Lung (tissue), 12 donors: ENCODE data around the gene NXPH3. TPM values are rescaled to one million over a fixed set of nuclear protein-coding genes. Genes with fewer than 3 reads are reported as not detected.

Experiments
- ATAC-seq: fragments of 200-7000 bp; cut with Tn5 transposase; one replicate; pipeline ENCODE4 v1.9.1; 2020; ENCODE audit warnings: moderate number of reproducible peaks; ENCODE audit not compliant: insufficient read depth, low FRiP score
- DNase-seq, 3 donors: peaks; one replicate each; pipeline ENCODE4 v3.0.0-alpha.2; 2013 to 2017
- H3K27ac ChIP-seq, 2 donors: one replicate each; pipeline ENCODE4 v1.5.1; 2013; ENCODE audit warnings: mild to moderate bottlenecking in 2 of 2, moderate library complexity in 2 of 2, control low read depth in 1 of 2, inconsistent platforms in 1 of 2, low read depth in 1 of 2, low read length in 1 of 2
- H3K27me3 ChIP-seq, 3 donors: one replicate each; pipeline ENCODE4 v1.5.1; 2013; ENCODE audit warnings: low read length in 2 of 3; ENCODE audit not compliant: control insufficient read depth in 3 of 3, insufficient read depth in 3 of 3
- H3K36me3 ChIP-seq, 4 donors: one replicate each; pipeline ENCODE4 v1.5.1; 2013; ENCODE audit warnings: low read length in 4 of 4, mild to moderate bottlenecking in 1 of 4, moderate library complexity in 1 of 4; ENCODE audit not compliant: control insufficient read depth in 4 of 4, insufficient read depth in 4 of 4
- H3K4me1 ChIP-seq, 5 donors: one replicate each; pipeline ENCODE4 v1.5.1; 2013; ENCODE audit warnings: low read length in 5 of 5, mild to moderate bottlenecking in 2 of 5, moderate library complexity in 1 of 5; ENCODE audit not compliant: control insufficient read depth in 5 of 5, insufficient read depth in 5 of 5
- H3K4me3 ChIP-seq: one replicate; pipeline ENCODE4 v1.5.1; 2013; ENCODE audit warnings: mild to moderate bottlenecking, control low read depth, moderate library complexity
- H3K9ac ChIP-seq, 2 donors: one replicate each; pipeline ENCODE4 v1.5.1; 2013; ENCODE audit warnings: low read length in 2 of 2, control low read depth in 1 of 2; ENCODE audit not compliant: insufficient read depth in 1 of 2
- H3K9me3 ChIP-seq, 4 donors: one replicate each; pipeline ENCODE4 v1.5.1; 2013; ENCODE audit warnings: low read length in 3 of 4, mild to moderate bottlenecking in 1 of 4, moderate library complexity in 1 of 4; ENCODE audit not compliant: control insufficient read depth in 4 of 4, insufficient read depth in 3 of 4
- WGBS, 2 donors: extraction: QIAGEN DNeasy Blood & Tissue Kit; methylation state at CpG; one replicate each; pipeline ENCODE4 v1.1.7; 2013; 5-methylcytosine and 5-hydroxymethylcytosine counted together
- polyA plus RNA-seq, 2 donors: library from polyadenylated mRNA; stranded (reverse); fragments of 200-250 nt; gene quantifications; one replicate each; pipeline ENCODE4 v1.2.1, GENCODE V29; 2013
- total RNA-seq, 2 donors: library from RNA; depleted of rRNA in 1 of 2; stranded (reverse); fragments of >200 nt in 1 of 2; gene quantifications; one replicate each; pipeline ENCODE4 v1.2.1, GENCODE V29; 2014 to 2021
- TF ChIP-seq, protein P1 (sequence below): IDR thresholded peaks from 2 replicates; pipeline ENCODE4 v1.5.1; 2012; ENCODE audit warnings: mild to moderate bottlenecking; ENCODE audit errors: control extremely low read depth, extremely low read depth
- donor health status: control.
- donor health status: control.
- donor health status: Bipolar disorder and iron deficiency.
- donor health status: healthy.
- donor health status: DM: yes; HTN: yes; CAD: no.

The NXPH3 gene
- total and polyA plus RNA-seq, 4 donors: 1.1 to 3.1 (median 2.0) TPM

DNA sequence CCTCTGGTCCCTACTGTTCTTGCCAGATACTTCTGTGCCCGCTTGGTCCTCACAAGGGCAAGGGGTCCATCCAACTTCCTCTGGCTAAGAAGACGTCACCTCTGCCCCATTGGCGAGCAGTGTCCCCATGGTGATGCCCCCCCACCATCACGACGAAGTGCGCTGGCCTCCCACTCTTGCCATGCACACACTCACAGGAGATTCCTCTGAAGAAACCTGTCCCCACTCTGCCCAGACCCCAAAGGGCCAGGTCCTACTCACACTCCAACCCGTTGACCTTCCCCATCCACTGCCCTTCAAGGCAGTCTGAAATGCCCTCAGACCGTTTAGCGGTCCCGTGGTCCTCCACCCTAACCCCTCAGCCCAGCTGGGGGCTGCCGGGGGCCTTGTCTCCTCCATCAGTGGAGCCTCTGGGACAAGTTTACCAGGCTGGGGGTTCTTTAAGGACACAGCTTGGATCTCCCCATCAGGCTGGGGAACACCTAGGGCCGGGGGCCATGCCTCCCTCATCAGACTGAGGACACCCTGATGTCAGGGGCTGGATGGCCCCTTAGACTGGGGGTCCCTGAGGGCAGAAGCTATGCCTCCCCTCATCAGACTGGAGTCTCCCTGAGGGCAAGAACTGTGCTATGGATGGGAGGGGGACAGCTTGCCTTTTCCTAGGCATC is 6.5 kb downstream of the NXPH3 start:
- H3K36me3 ChIP-seq: peaks cover 0 to 3% (median 0%) of the 10 kb centered on the region in 4 donors
- H3K4me1 ChIP-seq: peaks cover 0 to 3% (median 0%) of the 10 kb centered on the region in 5 donors
- TF ChIP-seq, protein P1, sequence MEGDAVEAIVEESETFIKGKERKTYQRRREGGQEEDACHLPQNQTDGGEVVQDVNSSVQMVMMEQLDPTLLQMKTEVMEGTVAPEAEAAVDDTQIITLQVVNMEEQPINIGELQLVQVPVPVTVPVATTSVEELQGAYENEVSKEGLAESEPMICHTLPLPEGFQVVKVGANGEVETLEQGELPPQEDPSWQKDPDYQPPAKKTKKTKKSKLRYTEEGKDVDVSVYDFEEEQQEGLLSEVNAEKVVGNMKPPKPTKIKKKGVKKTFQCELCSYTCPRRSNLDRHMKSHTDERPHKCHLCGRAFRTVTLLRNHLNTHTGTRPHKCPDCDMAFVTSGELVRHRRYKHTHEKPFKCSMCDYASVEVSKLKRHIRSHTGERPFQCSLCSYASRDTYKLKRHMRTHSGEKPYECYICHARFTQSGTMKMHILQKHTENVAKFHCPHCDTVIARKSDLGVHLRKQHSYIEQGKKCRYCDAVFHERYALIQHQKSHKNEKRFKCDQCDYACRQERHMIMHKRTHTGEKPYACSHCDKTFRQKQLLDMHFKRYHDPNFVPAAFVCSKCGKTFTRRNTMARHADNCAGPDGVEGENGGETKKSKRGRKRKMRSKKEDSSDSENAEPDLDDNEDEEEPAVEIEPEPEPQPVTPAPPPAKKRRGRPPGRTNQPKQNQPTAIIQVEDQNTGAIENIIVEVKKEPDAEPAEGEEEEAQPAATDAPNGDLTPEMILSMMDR: no peak
- H3K9me3 ChIP-seq: no peaks in the 10 kb centered on the region
- H3K4me3 ChIP-seq: no peak overlapping the region
- no peak overlapping the region for H3K9ac ChIP-seq
- DNase-seq (no peak), ATAC-seq (no peak)
- H3K27me3 ChIP-seq: peaks cover 0 to 8% (median 8%) of the 10 kb centered on the region in 3 donors
- H3K27ac ChIP-seq: no peak overlapping the region
- WGBS, 2 donors: 88 to 91% methylated on average over 12 of the region's 12 CpGs

DNA sequence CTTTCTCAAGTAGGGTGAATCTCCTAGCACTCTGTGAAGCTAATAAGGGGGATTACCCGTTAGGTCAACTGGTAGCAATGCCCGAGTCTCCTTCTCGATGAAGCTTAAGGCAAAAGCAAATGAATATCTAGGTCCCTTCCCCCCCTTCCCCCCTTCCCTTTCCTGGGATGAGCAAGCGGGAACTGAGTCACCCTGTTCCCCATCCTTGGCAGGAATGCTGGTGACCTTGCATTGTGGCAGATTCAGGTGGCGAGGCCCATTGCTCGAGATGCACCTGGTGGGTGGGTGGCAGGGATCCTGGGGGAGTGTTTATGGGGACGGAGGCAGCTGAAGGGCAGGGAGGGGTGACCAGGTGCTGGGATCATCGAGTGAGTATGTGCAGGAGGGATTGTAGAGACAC is 7.1 kb downstream of the NXPH3 start:
- peaks cover 0 to 4% (median 2%) of the 10 kb centered on the region in 3 donors for H3K27me3 ChIP-seq
- TF ChIP-seq, protein P1: no peak
- DNase-seq (no peak), ATAC-seq (no peak)
- no peak overlapping the region for H3K4me3 ChIP-seq
- no peaks in the 10 kb centered on the region for H3K4me1 ChIP-seq
- H3K9ac ChIP-seq: no peak overlapping the region
- no peak overlapping the region for H3K27ac ChIP-seq
- H3K36me3 ChIP-seq: peaks cover 0 to 3% (median 0%) of the 10 kb centered on the region in 4 donors
- no peaks in the 10 kb centered on the region for H3K9me3 ChIP-seq
- 86 to 97% methylated on average over 8 of the region's 8 CpGs for WGBS, 2 donors

DNA sequence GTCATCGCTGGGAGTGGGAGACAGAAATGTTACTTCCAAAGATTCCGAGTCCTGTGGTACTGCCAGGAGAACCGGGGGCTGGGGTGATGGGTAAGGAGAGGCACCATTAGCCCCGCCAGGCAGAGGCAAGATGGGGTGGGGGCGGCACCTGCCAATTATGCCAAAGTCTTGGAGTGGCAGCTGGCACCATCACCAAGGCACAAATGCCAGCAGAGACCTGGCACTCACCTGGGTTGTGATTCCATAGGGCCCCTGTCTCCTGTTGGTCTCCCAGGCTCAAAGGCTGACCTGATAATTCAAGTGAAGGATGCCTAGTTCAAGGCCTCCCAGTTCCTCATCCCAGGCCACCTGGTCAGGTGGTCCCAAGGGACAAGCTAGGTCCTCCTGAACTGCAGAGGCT is 7.6 kb downstream of the NXPH3 start:
- no peak overlapping the region for H3K27ac ChIP-seq
- no peak for DNase-seq

More for the DNA sequence above, 7.6 kb downstream of the NXPH3 start:
- TF ChIP-seq, protein P1: no peak
- Histone ChIP-seq H3K4me3 (no peak overlapping the region), H3K36me3 (peaks cover 0 to 3% (median 0%) of the 10 kb centered on the region in 4 donors), H3K9me3 (no peaks in the 10 kb centered on the region), H3K9ac (no peak overlapping the region), H3K4me1 (no peaks in the 10 kb centered on the region), H3K27me3 (peaks cover 0 to 2% (median 0%) of the 10 kb centered on the region in 3 donors)
- ATAC-seq: no peak
- WGBS, 2 donors: 96 to 97% methylated on average over 5 of the region's 5 CpGs
